ENCODE measurements around the gene SORBS1.

DNA sequence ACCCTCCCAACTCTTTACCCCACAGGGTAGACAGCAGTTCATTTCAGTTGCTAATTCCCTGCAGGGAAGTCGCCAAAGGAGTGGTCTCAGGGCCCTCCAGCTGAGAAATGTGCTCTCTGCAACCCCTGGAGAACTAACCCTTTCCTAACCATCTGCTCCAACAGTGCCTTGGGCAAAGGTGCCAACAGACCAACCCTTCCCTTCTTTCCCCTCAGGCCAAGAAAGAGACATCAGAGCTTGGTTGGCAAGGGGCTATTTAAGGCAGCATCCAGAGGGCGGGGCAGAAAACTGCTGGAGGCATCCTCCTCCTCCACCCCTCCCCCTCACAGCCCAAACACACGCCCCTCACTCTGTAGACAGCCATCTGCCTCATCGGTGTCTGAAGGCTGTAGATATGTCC is 1.7 kb downstream of the SORBS1 start:
- no peak for TF ChIP-seq ZNF48 (tag by site-specific recombination; IDR thresholded peaks at IDR 0.05)
- no peak for TF ChIP-seq GFI1B (tag by site-specific recombination; IDR thresholded peaks at IDR 0.05)
- no peak for TF ChIP-seq YY1 (tag by site-specific recombination; IDR thresholded peaks at IDR 0.05)
- TF ChIP-seq CTCF (tag by site-specific recombination; IDR thresholded peaks at IDR 0.05), result no peak
- TF ChIP-seq, protein P1, sequence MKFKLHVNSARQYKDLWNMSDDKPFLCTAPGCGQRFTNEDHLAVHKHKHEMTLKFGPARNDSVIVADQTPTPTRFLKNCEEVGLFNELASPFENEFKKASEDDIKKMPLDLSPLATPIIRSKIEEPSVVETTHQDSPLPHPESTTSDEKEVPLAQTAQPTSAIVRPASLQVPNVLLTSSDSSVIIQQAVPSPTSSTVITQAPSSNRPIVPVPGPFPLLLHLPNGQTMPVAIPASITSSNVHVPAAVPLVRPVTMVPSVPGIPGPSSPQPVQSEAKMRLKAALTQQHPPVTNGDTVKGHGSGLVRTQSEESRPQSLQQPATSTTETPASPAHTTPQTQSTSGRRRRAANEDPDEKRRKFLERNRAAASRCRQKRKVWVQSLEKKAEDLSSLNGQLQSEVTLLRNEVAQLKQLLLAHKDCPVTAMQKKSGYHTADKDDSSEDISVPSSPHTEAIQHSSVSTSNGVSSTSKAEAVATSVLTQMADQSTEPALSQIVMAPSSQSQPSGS (tag by site-specific recombination; IDR thresholded peaks at IDR 0.05; ENCODE audit: low read depth), result no peak
- no peak for TF ChIP-seq TCF7L2 (IDR thresholded peaks at IDR 0.05; ENCODE audit: borderline replicate concordance, low read depth, low read length)
- TF ChIP-seq ZNF292 (tag by site-specific recombination; IDR thresholded peaks at IDR 0.05; ENCODE audit: borderline replicate concordance, low read depth), result no peak
- peak; percentile 50; the same call in 1 of the 2 replicates for TF ChIP-seq KLF9 (tag by site-specific recombination; IDR thresholded peaks at IDR 0.05; ENCODE audit: low read depth)

Data from HEK293 (cell line).